H9 (cell line): Measurements from ENCODE around the gene PCNX2. TPM values are rescaled to one million over a fixed set of nuclear protein-coding genes. Genes with fewer than 3 reads are reported as not detected.

ENCODE experiments used
- DNase-seq: peaks from one replicate; pipeline ENCODE4 v3.0.0-alpha.2; 2017
- H2AFZ ChIP-seq: one replicate; pipeline ENCODE4 v1.6.1; 2013; ENCODE audit warnings: mild to moderate bottlenecking, low read length, control low read depth, moderate library complexity
- H2AK5ac ChIP-seq: 2 replicates; pipeline ENCODE4 v1.6.1; 2013; ENCODE audit warnings: low read length, control low read depth, mixed read lengths; ENCODE audit not compliant: insufficient read length
- H2BK120ac ChIP-seq: one replicate; pipeline ENCODE4 v1.6.1; 2013; ENCODE audit warnings: low read depth, mild to moderate bottlenecking, low read length, control low read depth, inconsistent platforms; ENCODE audit not compliant: poor library complexity, severe bottlenecking
- H2BK12ac ChIP-seq: 2 replicates; pipeline ENCODE4 v1.6.1; 2013; ENCODE audit warnings: low read length, control low read depth, mixed read lengths, low read depth; ENCODE audit not compliant: insufficient read length
- H2BK15ac ChIP-seq: 2 replicates; pipeline ENCODE4 v1.6.1; 2013; ENCODE audit warnings: low read depth, low read length, control low read depth
- H2BK20ac ChIP-seq: one replicate; pipeline ENCODE4 v1.6.1; 2013; ENCODE audit warnings: low read depth, mild to moderate bottlenecking, low read length, control low read depth, inconsistent platforms; ENCODE audit not compliant: poor library complexity, severe bottlenecking
- H2BK5ac ChIP-seq: 2 replicates; pipeline ENCODE4 v1.6.1; 2013; ENCODE audit warnings: low read length, control low read depth, mixed read lengths; ENCODE audit not compliant: insufficient read length
- H3K14ac ChIP-seq: 2 replicates; pipeline ENCODE4 v1.6.1; 2013; ENCODE audit warnings: low read length, control low read depth; ENCODE audit not compliant: insufficient read depth
- H3K18ac ChIP-seq: 2 replicates; pipeline ENCODE4 v1.6.1; 2013; ENCODE audit warnings: low read depth, mild to moderate bottlenecking, mixed read lengths, low read length, control low read depth; ENCODE audit not compliant: insufficient read length
- H3K23ac ChIP-seq: 2 replicates; pipeline ENCODE4 v1.6.1; 2013; ENCODE audit warnings: low read length, control low read depth, mixed read lengths, low read depth; ENCODE audit not compliant: insufficient read length
- H3K23me2 ChIP-seq: 2 replicates; pipeline ENCODE4 v1.6.1; 2013; ENCODE audit warnings: low read depth, mild to moderate bottlenecking, mixed read lengths, low read length, control low read depth; ENCODE audit not compliant: insufficient read length, poor library complexity, severe bottlenecking
- H3K27ac ChIP-seq: 2 replicates; pipeline ENCODE4 v1.5.1; 2013; ENCODE audit warnings: low read length, control low read depth, mixed read lengths, low read depth; ENCODE audit not compliant: insufficient read length
- H3K27me3 ChIP-seq: 2 replicates; pipeline ENCODE4 v1.6.1; 2013; ENCODE audit warnings: low read length, control low read depth, inconsistent platforms; ENCODE audit not compliant: insufficient read depth
- H3K4ac ChIP-seq: 2 replicates; pipeline ENCODE4 v1.6.1; 2013; ENCODE audit warnings: low read depth, mild to moderate bottlenecking, control low read depth, inconsistent platforms, low read length, moderate library complexity
- H3K4me1 ChIP-seq: 2 replicates; pipeline ENCODE4 v1.6.1; 2013; ENCODE audit warnings: low read length, control low read depth, inconsistent platforms; ENCODE audit not compliant: insufficient read depth
- H3K4me2 ChIP-seq: 2 replicates; pipeline ENCODE4 v1.6.1; 2013; ENCODE audit warnings: low read length, control low read depth, mixed read lengths; ENCODE audit not compliant: insufficient read length, insufficient read depth
- H3K56ac ChIP-seq: 2 replicates; pipeline ENCODE4 v1.6.1; 2013; ENCODE audit warnings: low read depth, mild to moderate bottlenecking, mixed read lengths, low read length, control low read depth; ENCODE audit not compliant: insufficient read length
- H3K79me1 ChIP-seq: 2 replicates; pipeline ENCODE4 v1.6.1; 2013; ENCODE audit warnings: low read depth, mild to moderate bottlenecking, moderate library complexity, low read length, control low read depth, inconsistent platforms; ENCODE audit not compliant: insufficient read depth, poor library complexity, severe bottlenecking
- H3K79me2 ChIP-seq: 2 replicates; pipeline ENCODE4 v1.6.1; 2013; ENCODE audit warnings: low read length, control low read depth, inconsistent platforms; ENCODE audit not compliant: insufficient read depth
- H3K9ac ChIP-seq: 2 replicates; pipeline ENCODE4 v1.6.1; 2013; ENCODE audit warnings: low read length, control low read depth, mixed read lengths; ENCODE audit not compliant: insufficient read length; ENCODE audit errors: extremely low read depth
- H3K9me3 ChIP-seq: one replicate; pipeline ENCODE4 v1.6.1; 2013; ENCODE audit warnings: low read depth, low read length, inconsistent platforms; ENCODE audit not compliant: control insufficient read depth
- H3T11ph ChIP-seq: one replicate; pipeline ENCODE4 v1.6.1; 2013; ENCODE audit warnings: mild to moderate bottlenecking, low read length, control low read depth, inconsistent platforms
- H4K20me1 ChIP-seq: one replicate; pipeline ENCODE4 v1.6.1; 2013; ENCODE audit not compliant: control insufficient read depth, insufficient read length, insufficient read depth
- H4K5ac ChIP-seq: 2 replicates; pipeline ENCODE4 v1.6.1; 2013; ENCODE audit warnings: low read depth, mild to moderate bottlenecking, mixed read lengths, low read length, control low read depth; ENCODE audit not compliant: insufficient read length
- H4K8ac ChIP-seq: replicated peaks from 2 replicates; pipeline ENCODE4 v1.6.1; 2013; ENCODE audit warnings: low read length, control low read depth, mixed read lengths, low read depth; ENCODE audit not compliant: insufficient read length
- H4K91ac ChIP-seq: 2 replicates; pipeline ENCODE4 v1.6.1; 2013; ENCODE audit warnings: low read depth, mild to moderate bottlenecking, moderate library complexity, mixed read lengths, low read length, control low read depth; ENCODE audit not compliant: insufficient read length
- H3K27ac Mint-ChIP-seq, 3 experiments: 2 replicates in 2 of 3; 3 replicates in 1 of 3; pipeline ENCODE4 v1.8.0; 2020 to 2021; ENCODE audit warnings: mixed read lengths in 3 of 3, mild to moderate bottlenecking in 1 of 3, moderate library complexity in 1 of 3
- H3K27me3 Mint-ChIP-seq: 2 replicates; pipeline ENCODE4 v1.8.0; 2021; ENCODE audit warnings: low read depth, mild to moderate bottlenecking, moderate library complexity, mixed read lengths
- H3K36me3 Mint-ChIP-seq, 3 experiments: 2 replicates in 2 of 3; 3 replicates in 1 of 3; pipeline ENCODE4 v1.8.0; 2020 to 2021; ENCODE audit warnings: low read depth in 3 of 3, mixed read lengths in 3 of 3; ENCODE audit not compliant: insufficient read depth in 1 of 3
- H3K4me1 Mint-ChIP-seq, 2 experiments: 2 replicates each; pipeline ENCODE4 v1.8.0; 2020; ENCODE audit warnings: mixed read lengths in 2 of 2
- H3K4me3 Mint-ChIP-seq, 2 experiments: 2 replicates in 1 of 2; 3 replicates in 1 of 2; pipeline ENCODE4 v1.8.0; 2020 to 2021; ENCODE audit warnings: mild to moderate bottlenecking in 2 of 2, mixed read lengths in 2 of 2, moderate library complexity in 1 of 2
- H3K9me3 Mint-ChIP-seq, 2 experiments: 2 replicates in 1 of 2; 3 replicates in 1 of 2; pipeline ENCODE4 v1.8.0; 2020; ENCODE audit warnings: mild to moderate bottlenecking in 2 of 2, mixed read lengths in 2 of 2, moderate library complexity in 1 of 2
- CTCF ChIP-seq: fragments of 200-600 bp; sonication (generic); conservative IDR thresholded peaks from 3 replicates; pipeline ENCODE4 v1.8.0; 2021; ENCODE audit warnings: antibody characterized with exemption, mild to moderate bottlenecking
- WGBS: extraction: QIAGEN DNeasy Blood & Tissue Kit; methylation state at CpG from one replicate; pipeline ENCODE4 v1.1.7; 2013; ENCODE audit warnings: missing lambda C conversion rate, low lambda C conversion rate, mixed read lengths; ENCODE audit not compliant: insufficient read length; ENCODE audit errors: extremely low coverage; 5-methylcytosine and 5-hydroxymethylcytosine counted together
- total RNA-seq: library from RNA; stranded (reverse); gene quantifications from 2 replicates; pipeline ENCODE4 v1.2.1, GENCODE V29; 2021

PCNX2 gene
- total RNA-seq, 1 experiment from 2014 or later, result 45.1 TPM

GRCh38 chr1:232973652-232974611 lies 321.6 kb downstream of the PCNX2 start:
- Histone ChIP-seq H3K23me2 (no peaks in the 10 kb centered on the region), H3K9ac (no peak overlapping the region), H2BK15ac (no peak overlapping the region), H3K79me1 (no peaks in the 10 kb centered on the region), H2BK20ac (no peak overlapping the region), H3K4me1 (no peaks in the 10 kb centered on the region), H3T11ph (no peak overlapping the region), H3K23ac (no peak overlapping the region), H3K4ac (no peak overlapping the region), H3K14ac (no peak overlapping the region), H4K91ac (no peak overlapping the region), H3K27me3 (no peaks in the 10 kb centered on the region), H4K5ac (no peak overlapping the region), H3K56ac (no peak overlapping the region), H2BK12ac (no peak overlapping the region), H3K27ac (no peak overlapping the region), H2AFZ (no peak overlapping the region), H3K18ac (no peak overlapping the region), H3K4me2 (no peak overlapping the region), H4K8ac (no peak overlapping the region), H3K79me2 (no peaks in the 10 kb centered on the region), H2BK120ac (no peak overlapping the region), H4K20me1 (no peaks in the 10 kb centered on the region), H2AK5ac (no peak overlapping the region), H2BK5ac (no peak overlapping the region), H3K9me3 (no peaks in the 10 kb centered on the region)
- no CpG with 5 or more reads among the region's 2 CpGs for WGBS
- no peak for DNase-seq
- Mint-ChIP-seq H3K27ac (no peak overlapping the region), H3K4me1 (no peaks in the 10 kb centered on the region), H3K36me3 (peaks cover 56 to 87% (median 85%) of the 10 kb centered on the region in 3 experiments), H3K4me3 (no peak overlapping the region), H3K27me3 (no peaks in the 10 kb centered on the region), H3K9me3 (peaks cover 4 to 12% of the 10 kb centered on the region in 2 experiments; a peak in 3 of 5 replicates)
- no peak for TF ChIP-seq CTCF
